NCI-H526 (cell line): ENCODE measurements around the gene ATXN7L1.

Source experiments
- DNase-seq, 2 experiments: peaks; one replicate each; lab custom pipeline; 2025; lab: John Stamatoyannopoulos, UW

ATXN7L1 gene

GRCh38 chr7:105827151-105827875, 49.1 kb downstream of the ATXN7L1 start:
- peak; percentile 38 to 57 for DNase-seq

GRCh38 chr7:105826143-105826542, 50.3 kb downstream of the ATXN7L1 start:
- DNase-seq: no peak

DNA sequence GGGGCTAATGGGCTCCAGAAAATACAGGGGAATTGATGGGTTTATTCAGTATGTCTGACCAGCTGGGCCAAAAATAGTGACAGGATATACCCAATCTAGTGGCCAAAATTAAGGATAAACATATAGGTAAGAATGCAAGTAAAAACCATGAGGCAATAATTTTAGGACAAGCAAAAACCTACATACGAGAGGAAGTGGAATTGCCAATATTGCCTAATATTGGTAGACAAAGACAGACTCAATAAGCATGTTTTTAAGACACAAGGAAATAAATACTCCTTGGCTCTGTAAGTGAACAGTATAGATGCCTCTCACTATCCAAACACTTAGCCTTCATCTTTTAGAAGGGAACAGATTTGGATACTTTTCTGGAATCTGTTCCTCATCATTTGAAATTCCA, 51.0 kb downstream of the ATXN7L1 start:
- no peak for DNase-seq

GRCh38 chr7:105822806-105823205, 53.6 kb downstream of the ATXN7L1 start:
- DNase-seq: no peak

DNA sequence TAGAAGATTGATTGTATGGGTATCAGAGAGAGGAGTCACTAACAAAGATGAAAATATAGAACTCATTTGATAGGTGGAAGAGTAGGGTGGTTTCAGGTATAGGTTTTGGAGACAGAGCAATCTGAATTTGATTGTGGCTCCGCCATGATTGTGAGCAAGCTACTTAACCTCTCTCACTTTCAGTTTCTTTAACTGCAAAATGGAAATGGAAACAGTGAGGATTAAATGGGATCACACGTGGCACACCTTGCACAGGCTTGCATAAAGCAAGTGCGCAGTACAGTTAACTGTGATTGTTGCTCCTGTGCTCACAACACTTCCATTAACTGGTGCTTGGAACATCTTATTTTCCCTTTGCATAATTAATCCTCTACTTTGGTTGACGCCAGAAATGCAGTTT, 54.9 kb downstream of the ATXN7L1 start:
- no peak for DNase-seq

GRCh38 chr7:105820363-105821066, 55.9 kb downstream of the ATXN7L1 start:
- DNase-seq: no peak

GRCh38 chr7:105819559-105819958, 56.8 kb downstream of the ATXN7L1 start:
- no peak for DNase-seq

- peak; percentile 66 to 67 for DNase-seq
These were observed 59.3 kb downstream of the ATXN7L1 start for GRCh38 chr7:105816954-105817615.

GRCh38 chr7:105816266-105816843, 60.0 kb downstream of the ATXN7L1 start:
- DNase-seq: no peak

- DNase-seq: no peak
These were observed 60.8 kb downstream of the ATXN7L1 start for GRCh38 chr7:105815576-105815975.

- no peak for DNase-seq
These were observed 61.9 kb downstream of the ATXN7L1 start for GRCh38 chr7:105814481-105814880.

- DNase-seq: no peak
These were observed 65.1 kb downstream of the ATXN7L1 start for GRCh38 chr7:105811189-105811847.

DNA sequence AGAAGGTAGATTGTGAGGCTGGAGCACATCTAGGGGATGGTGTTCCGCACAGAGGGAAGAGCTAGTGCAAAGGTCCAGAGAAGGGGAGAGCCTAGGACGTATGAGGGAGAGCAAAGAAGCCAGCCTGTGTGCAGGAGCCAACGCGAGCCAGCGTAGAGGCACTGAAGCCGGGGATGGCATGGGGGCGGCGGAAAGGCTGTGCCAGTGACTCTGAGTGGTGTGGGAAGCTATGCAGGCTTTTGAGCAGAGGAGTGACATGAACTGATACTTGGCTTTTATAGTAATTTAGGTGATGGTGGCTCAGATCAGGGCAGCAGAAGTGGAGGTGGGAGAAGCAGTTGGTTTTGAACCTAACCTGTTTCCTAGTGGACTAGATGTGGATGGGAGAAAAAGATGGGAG, 65.8 kb downstream of the ATXN7L1 start:
- DNase-seq: no peak

GRCh38 chr7:105808703-105809590, 67.5 kb downstream of the ATXN7L1 start:
- DNase-seq: no peak

GRCh38 chr7:105808209-105808608, 68.2 kb downstream of the ATXN7L1 start:
- no peak for DNase-seq

GRCh38 chr7:105807448-105807762, 69.0 kb downstream of the ATXN7L1 start:
- no peak for DNase-seq

GRCh38 chr7:105806592-105807447, 69.6 kb downstream of the ATXN7L1 start:
- no peak for DNase-seq

- peak in 1 of 2 experiments; percentile 7 for DNase-seq
These were observed 70.9 kb downstream of the ATXN7L1 start for GRCh38 chr7:105805447-105806019.

GRCh38 chr7:105803429-105803736, 73.0 kb downstream of the ATXN7L1 start:
- no peak for DNase-seq
